K562 (cell line): ENCODE results near the gene CCDC117.

ENCODE experiments used
- GABPA ChIP-seq: fragments of 200-800 bp; sonication (Bioruptor generic); conservative IDR thresholded peaks from 2 replicates; pipeline ENCODE4 v1.6.1; 2016; ENCODE audit warnings: low read depth, missing genetic modification characterization, missing compliant biosample characterization
- NR2C1 ChIP-seq, 2 experiments: fragments of 450-650 bp; IDR thresholded peaks; 2 replicates each; pipeline ENCODE4 v1.6.1; 2017; ENCODE audit warnings: mild to moderate bottlenecking in 2 of 2, antibody characterized with exemption in 1 of 2, inconsistent platforms in 1 of 2, missing compliant biosample characterization in 1 of 2, missing genetic modification characterization in 1 of 2
- POLR2AphosphoS5 ChIP-seq: IDR thresholded peaks from 2 replicates; pipeline ENCODE4 v1.6.1; 2011; ENCODE audit warnings: mild to moderate bottlenecking, low read depth, low read length, moderate library complexity; ENCODE audit not compliant: control insufficient read depth, insufficient read depth
- SMARCC2 ChIP-seq: fragments of 450-650 bp; IDR thresholded peaks from 2 replicates; pipeline ENCODE4 v1.6.1; 2017; ENCODE audit warnings: antibody characterized with exemption, moderate library complexity, mild to moderate bottlenecking, low read depth
- USF2 ChIP-seq: sonication (generic); formaldehyde crosslinking; IDR thresholded peaks from 2 replicates; pipeline ENCODE4 v1.5.0; 2020; ENCODE audit warnings: missing genetic modification reagents
- TF ChIP-seq, protein P1 (sequence below), 3 experiments: IDR thresholded peaks in 2 of 3; conservative IDR thresholded peaks in 1 of 3; 2 replicates each; pipeline ENCODE4 v1.5.1; 2011 to 2012; ENCODE audit warnings: low read length in 3 of 3, mild to moderate bottlenecking in 3 of 3, control low read depth in 2 of 3, improper control_type of control experiment in 1 of 3, inconsistent platforms in 1 of 3, low read depth in 1 of 3, mixed read lengths in 1 of 3, moderate library complexity in 1 of 3; ENCODE audit not compliant: insufficient read depth in 2 of 3

- TF ChIP-seq POLR2AphosphoS5, result no peak
- TF ChIP-seq GABPA (tag), result no peak
- no peak for TF ChIP-seq NR2C1 (IDR thresholded peaks at IDR 0.05)
- no peak for TF ChIP-seq NR2C1 (tag; IDR thresholded peaks at IDR 0.05)
- TF ChIP-seq, protein P1, sequence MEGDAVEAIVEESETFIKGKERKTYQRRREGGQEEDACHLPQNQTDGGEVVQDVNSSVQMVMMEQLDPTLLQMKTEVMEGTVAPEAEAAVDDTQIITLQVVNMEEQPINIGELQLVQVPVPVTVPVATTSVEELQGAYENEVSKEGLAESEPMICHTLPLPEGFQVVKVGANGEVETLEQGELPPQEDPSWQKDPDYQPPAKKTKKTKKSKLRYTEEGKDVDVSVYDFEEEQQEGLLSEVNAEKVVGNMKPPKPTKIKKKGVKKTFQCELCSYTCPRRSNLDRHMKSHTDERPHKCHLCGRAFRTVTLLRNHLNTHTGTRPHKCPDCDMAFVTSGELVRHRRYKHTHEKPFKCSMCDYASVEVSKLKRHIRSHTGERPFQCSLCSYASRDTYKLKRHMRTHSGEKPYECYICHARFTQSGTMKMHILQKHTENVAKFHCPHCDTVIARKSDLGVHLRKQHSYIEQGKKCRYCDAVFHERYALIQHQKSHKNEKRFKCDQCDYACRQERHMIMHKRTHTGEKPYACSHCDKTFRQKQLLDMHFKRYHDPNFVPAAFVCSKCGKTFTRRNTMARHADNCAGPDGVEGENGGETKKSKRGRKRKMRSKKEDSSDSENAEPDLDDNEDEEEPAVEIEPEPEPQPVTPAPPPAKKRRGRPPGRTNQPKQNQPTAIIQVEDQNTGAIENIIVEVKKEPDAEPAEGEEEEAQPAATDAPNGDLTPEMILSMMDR (IDR thresholded peaks at IDR 0.05 in 2 of 3, conservative IDR thresholded peaks at IDR 0.05 in 1 of 3; ENCODE audit: insufficient read depth in 2 of 3, low read depth in 1 of 3, low read length in 3 of 3), result no peak
- TF ChIP-seq SMARCC2, result no peak
- TF ChIP-seq USF2 (CRISPR knock-in tag), result no peak
Measured at GRCh38 chr22:28830441-28830840, 57.9 kb downstream of the CCDC117 start.
